ENCODE measurements around the gene ZNF362. TPM values are rescaled to one million over a fixed set of nuclear protein-coding genes. Genes with fewer than 3 reads are reported as not detected.

ZNF362 gene
- total and polyA plus RNA-seq, 2 experiments from 2014 or later, result 11.0 to 12.9 TPM

DNA sequence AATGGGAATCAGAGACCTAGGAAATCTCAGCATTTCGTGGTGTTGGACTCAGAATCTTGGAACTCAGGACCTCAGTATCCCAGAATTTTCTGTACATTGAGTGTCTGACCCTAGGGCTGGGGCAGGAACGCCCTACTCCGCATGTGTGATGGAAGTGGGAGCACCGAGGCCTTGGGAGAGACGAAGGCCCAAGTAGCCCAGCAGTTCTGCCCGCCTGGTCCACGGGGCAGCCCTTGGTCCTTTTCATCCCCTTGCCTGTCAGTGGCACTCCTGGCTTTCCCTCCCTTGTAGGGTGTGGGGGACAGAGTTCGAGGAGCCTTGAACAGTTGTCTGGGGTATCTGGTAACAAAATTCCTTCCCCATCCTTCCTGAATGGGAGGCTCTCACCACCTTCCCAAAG, 54.4 kb downstream of the ZNF362 start (continued):
- TF ChIP-seq, protein P1, sequence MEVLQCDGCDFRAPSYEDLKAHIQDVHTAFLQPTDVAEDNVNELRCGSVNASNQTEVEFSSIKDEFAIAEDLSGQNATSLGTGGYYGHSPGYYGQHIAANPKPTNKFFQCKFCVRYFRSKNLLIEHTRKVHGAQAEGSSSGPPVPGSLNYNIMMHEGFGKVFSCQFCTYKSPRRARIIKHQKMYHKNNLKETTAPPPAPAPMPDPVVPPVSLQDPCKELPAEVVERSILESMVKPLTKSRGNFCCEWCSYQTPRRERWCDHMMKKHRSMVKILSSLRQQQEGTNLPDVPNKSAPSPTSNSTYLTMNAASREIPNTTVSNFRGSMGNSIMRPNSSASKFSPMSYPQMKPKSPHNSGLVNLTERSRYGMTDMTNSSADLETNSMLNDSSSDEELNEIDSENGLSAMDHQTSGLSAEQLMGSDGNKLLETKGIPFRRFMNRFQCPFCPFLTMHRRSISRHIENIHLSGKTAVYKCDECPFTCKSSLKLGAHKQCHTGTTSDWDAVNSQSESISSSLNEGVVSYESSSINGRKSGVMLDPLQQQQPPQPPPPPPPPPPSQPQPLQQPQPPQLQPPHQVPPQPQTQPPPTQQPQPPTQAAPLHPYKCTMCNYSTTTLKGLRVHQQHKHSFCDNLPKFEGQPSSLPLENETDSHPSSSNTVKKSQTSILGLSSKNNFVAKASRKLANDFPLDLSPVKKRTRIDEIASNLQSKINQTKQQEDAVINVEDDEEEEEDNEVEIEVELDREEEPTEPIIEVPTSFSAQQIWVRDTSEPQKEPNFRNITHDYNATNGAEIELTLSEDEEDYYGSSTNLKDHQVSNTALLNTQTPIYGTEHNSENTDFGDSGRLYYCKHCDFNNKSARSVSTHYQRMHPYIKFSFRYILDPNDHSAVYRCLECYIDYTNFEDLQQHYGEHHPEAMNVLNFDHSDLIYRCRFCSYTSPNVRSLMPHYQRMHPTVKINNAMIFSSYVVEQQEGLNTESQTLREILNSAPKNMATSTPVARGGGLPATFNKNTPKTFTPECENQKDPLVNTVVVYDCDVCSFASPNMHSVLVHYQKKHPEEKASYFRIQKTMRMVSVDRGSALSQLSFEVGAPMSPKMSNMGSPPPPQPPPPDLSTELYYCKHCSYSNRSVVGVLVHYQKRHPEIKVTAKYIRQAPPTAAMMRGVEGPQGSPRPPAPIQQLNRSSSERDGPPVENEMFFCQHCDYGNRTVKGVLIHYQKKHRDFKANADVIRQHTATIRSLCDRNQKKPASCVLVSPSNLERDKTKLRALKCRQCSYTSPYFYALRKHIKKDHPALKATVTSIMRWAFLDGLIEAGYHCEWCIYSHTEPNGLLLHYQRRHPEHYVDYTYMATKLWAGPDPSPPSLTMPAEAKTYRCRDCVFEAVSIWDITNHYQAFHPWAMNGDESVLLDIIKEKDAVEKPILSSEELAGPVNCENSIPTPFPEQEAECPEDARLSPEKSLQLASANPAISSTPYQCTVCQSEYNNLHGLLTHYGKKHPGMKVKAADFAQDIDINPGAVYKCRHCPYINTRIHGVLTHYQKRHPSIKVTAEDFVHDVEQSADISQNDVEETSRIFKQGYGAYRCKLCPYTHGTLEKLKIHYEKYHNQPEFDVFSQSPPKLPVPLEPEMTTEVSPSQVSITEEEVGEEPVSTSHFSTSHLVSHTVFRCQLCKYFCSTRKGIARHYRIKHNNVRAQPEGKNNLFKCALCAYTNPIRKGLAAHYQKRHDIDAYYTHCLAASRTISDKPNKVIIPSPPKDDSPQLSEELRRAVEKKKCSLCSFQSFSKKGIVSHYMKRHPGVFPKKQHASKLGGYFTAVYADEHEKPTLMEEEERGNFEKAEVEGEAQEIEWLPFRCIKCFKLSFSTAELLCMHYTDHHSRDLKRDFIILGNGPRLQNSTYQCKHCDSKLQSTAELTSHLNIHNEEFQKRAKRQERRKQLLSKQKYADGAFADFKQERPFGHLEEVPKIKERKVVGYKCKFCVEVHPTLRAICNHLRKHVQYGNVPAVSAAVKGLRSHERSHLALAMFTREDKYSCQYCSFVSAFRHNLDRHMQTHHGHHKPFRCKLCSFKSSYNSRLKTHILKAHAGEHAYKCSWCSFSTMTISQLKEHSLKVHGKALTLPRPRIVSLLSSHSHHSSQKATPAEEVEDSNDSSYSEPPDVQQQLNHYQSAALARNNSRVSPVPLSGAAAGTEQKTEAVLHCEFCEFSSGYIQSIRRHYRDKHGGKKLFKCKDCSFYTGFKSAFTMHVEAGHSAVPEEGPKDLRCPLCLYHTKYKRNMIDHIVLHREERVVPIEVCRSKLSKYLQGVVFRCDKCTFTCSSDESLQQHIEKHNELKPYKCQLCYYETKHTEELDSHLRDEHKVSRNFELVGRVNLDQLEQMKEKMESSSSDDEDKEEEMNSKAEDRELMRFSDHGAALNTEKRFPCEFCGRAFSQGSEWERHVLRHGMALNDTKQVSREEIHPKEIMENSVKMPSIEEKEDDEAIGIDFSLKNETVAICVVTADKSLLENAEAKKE (CRISPR knock-in tag; IDR thresholded peaks at IDR 0.05), result no peak
- TF ChIP-seq, protein P2, sequence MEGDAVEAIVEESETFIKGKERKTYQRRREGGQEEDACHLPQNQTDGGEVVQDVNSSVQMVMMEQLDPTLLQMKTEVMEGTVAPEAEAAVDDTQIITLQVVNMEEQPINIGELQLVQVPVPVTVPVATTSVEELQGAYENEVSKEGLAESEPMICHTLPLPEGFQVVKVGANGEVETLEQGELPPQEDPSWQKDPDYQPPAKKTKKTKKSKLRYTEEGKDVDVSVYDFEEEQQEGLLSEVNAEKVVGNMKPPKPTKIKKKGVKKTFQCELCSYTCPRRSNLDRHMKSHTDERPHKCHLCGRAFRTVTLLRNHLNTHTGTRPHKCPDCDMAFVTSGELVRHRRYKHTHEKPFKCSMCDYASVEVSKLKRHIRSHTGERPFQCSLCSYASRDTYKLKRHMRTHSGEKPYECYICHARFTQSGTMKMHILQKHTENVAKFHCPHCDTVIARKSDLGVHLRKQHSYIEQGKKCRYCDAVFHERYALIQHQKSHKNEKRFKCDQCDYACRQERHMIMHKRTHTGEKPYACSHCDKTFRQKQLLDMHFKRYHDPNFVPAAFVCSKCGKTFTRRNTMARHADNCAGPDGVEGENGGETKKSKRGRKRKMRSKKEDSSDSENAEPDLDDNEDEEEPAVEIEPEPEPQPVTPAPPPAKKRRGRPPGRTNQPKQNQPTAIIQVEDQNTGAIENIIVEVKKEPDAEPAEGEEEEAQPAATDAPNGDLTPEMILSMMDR (conservative IDR thresholded peaks at IDR 0.05; ENCODE audit: low read depth in 2 of 2), result no peak
- TF ChIP-seq EZH2 (IDR thresholded peaks at IDR 0.05; ENCODE audit: low read depth, unreplicated experiment), result no peak

DNA sequence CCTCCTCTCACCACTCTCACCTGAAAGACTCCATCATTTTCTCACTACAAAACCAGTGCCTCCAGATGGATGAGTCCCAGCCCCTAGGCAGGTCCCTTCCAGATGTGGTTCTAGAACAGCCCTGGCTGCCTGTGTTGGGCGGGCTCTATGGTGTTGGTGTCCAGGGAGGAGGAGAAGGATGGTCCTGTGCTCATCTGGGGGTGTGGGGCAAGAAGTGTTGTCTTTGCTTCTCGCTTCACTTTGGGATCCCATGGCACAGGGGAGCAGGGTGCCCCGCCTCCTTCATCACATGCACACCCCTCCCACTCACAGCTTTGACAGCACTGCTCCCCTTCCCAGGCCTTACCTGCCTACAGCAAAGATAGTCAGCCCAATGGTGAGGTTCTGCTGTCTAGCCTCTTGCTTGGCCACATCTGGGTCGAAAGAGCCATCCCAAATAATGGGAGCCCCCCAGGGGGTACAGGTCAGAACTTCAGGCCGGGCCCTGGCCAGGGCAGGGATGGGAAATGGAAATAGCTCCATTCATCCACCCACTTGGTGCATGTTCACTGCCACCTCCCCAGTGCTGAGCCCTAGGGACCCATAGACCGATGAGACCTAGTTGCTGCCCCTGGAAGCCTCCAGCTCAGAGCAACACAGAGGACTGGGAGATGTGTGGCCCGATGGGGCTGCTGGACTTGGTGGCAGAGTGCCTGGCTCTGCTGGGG, 55.6 kb downstream of the ZNF362 start:
- H3K4me3 ChIP-seq, result no peak overlapping the region
- H3K4me2 ChIP-seq, result no peak overlapping the region
- Mint-ChIP-seq H3K9me3 (peaks cover 8% of the 10 kb centered on the region; the same call in 2 of the 3 replicates), H3K27ac (no peak overlapping the region), H3K36me3 (ENCODE audit: low read depth) (no peaks in the 10 kb centered on the region), H3K27me3 (ENCODE audit: insufficient read depth, low read depth, poor library complexity) (peaks cover 22% of the 10 kb centered on the region), H3K4me3 (no peak overlapping the region), H3K4me1 (no peaks in the 10 kb centered on the region; the same call in 2 of the 3 replicates)
- no peaks in the 10 kb centered on the region for H3K79me2 ChIP-seq (replicated peaks; ENCODE audit: insufficient read depth)
- H3K4me1 ChIP-seq (ENCODE audit: insufficient read depth), result no peaks in the 10 kb centered on the region
- H4K20me1 ChIP-seq (replicated peaks; ENCODE audit: insufficient read depth), result no peaks in the 10 kb centered on the region
- H2AFZ ChIP-seq, result no peak overlapping the region
- TF ChIP-seq JUNB (IDR thresholded peaks at IDR 0.05; ENCODE audit: unreplicated experiment), result no peak
- no peak for TF ChIP-seq EZH2phosphoT487 (IDR thresholded peaks at IDR 0.05; ENCODE audit: unreplicated experiment)
- no peaks in the 10 kb centered on the region for H3K36me3 ChIP-seq (ENCODE audit: insufficient read depth)
- H3K27me3 ChIP-seq (ENCODE audit: insufficient read depth), result peaks cover 10% of the 10 kb centered on the region
- no peaks in the 10 kb centered on the region for H3K9me2 ChIP-seq (ENCODE audit: insufficient read depth)
- H3F3A ChIP-seq (replicated peaks; ENCODE audit: low read depth), result no peaks in the 10 kb centered on the region
- no peak for ATAC-seq
- H3K27ac ChIP-seq (ENCODE audit: low read depth), result no peak overlapping the region
- DNase-seq (ENCODE audit: low spot score), result no peak
